Measurements from ENCODE around the gene DYNC2LI1. TPM values are rescaled to one million over a fixed set of nuclear protein-coding genes. Genes with fewer than 3 reads are reported as not detected.

Gene DYNC2LI1
- total RNA-seq, 3 donors from 2014 or later, result 15.3 to 19.0 (median 18.1) TPM

GRCh38 chr2:43848214-43848613 lies 74.4 kb downstream of the DYNC2LI1 start:
- no peak for DNase-seq
- Histone ChIP-seq H3K4me3 (no peak overlapping the region), H3K4me1 (ENCODE audit: low read depth) (no peaks in the 10 kb centered on the region), H3K9me3 (no peaks in the 10 kb centered on the region), H3K36me3 (ENCODE audit: low read depth) (no peaks in the 10 kb centered on the region)
- intact Hi-C loops (cut with DNase I, micrococcal nuclease), result no loop called here
- peak; percentile 34 for ATAC-seq
- TF ChIP-seq CTCF (IDR thresholded peaks at IDR 0.05), result no peak

- Histone ChIP-seq H3K36me3 (ENCODE audit: low read depth) (no peaks in the 10 kb centered on the region), H3K4me3 (no peak overlapping the region), H3K9me3 (no peaks in the 10 kb centered on the region), H3K4me1 (ENCODE audit: low read depth) (no peaks in the 10 kb centered on the region)
- ATAC-seq (no peak), DNase-seq (no peak)
- no peak for TF ChIP-seq CTCF (IDR thresholded peaks at IDR 0.05)
- intact Hi-C loops (cut with DNase I, micrococcal nuclease), result no loop called here
Measured at GRCh38 chr2:43851011-43851980, 77.5 kb downstream of the DYNC2LI1 start.

- intact Hi-C loops (cut with DNase I, micrococcal nuclease), result no loop called here
- DNase-seq (no peak), ATAC-seq (no peak)
- Histone ChIP-seq H3K36me3 (ENCODE audit: low read depth) (no peaks in the 10 kb centered on the region), H3K4me3 (no peak overlapping the region), H3K9me3 (no peaks in the 10 kb centered on the region), H3K4me1 (ENCODE audit: low read depth) (no peaks in the 10 kb centered on the region)
- TF ChIP-seq CTCF (IDR thresholded peaks at IDR 0.05), result no peak
Measured at GRCh38 chr2:43852196-43852730, 78.4 kb downstream of the DYNC2LI1 start.

GRCh38 chr2:43853141-43854081 lies 79.6 kb downstream of the DYNC2LI1 start:
- H3K36me3 ChIP-seq (ENCODE audit: low read depth), result no peaks in the 10 kb centered on the region
- no peaks in the 10 kb centered on the region for H3K4me1 ChIP-seq (ENCODE audit: low read depth)
- intact Hi-C loops (cut with DNase I, micrococcal nuclease), result no loop called here
- H3K4me3 ChIP-seq, result no peak overlapping the region
- ATAC-seq (peak; percentile 79), DNase-seq (no peak)
- no peaks in the 10 kb centered on the region for H3K9me3 ChIP-seq
- TF ChIP-seq CTCF (IDR thresholded peaks at IDR 0.05), result no peak

GRCh38 chr2:43854671-43855070 lies 80.8 kb downstream of the DYNC2LI1 start:
- DNase-seq, result no peak
- no peaks in the 10 kb centered on the region for H3K36me3 ChIP-seq (ENCODE audit: low read depth)
- H3K4me3 ChIP-seq, result no peak overlapping the region
- TF ChIP-seq CTCF (IDR thresholded peaks at IDR 0.05), result no peak
- intact Hi-C loops (cut with DNase I, micrococcal nuclease), result no loop called here
- H3K9me3 ChIP-seq, result no peaks in the 10 kb centered on the region
- H3K4me1 ChIP-seq (ENCODE audit: low read depth), result no peaks in the 10 kb centered on the region
- no peak for ATAC-seq
